HG02870 (cell line): ENCODE data around the gene KRT222.

Experiments used
- ATAC-seq: cut with Tn5 transposase; IDR thresholded peaks from one replicate; pipeline ENCODE4 v1.9.1; 2021; ENCODE audit warnings: mild to moderate bottlenecking, moderate library complexity; ENCODE audit not compliant: unreplicated experiment

KRT222 gene

GRCh38 chr17:40616592-40616991, 48.4 kb downstream of the KRT222 start:
- ATAC-seq = no peak

- ATAC-seq = no peak
These were observed 49.0 kb downstream of the KRT222 start for GRCh38 chr17:40615841-40616476.

- peak; percentile 67 for ATAC-seq
These were observed 49.7 kb downstream of the KRT222 start for GRCh38 chr17:40615068-40615840.

DNA sequence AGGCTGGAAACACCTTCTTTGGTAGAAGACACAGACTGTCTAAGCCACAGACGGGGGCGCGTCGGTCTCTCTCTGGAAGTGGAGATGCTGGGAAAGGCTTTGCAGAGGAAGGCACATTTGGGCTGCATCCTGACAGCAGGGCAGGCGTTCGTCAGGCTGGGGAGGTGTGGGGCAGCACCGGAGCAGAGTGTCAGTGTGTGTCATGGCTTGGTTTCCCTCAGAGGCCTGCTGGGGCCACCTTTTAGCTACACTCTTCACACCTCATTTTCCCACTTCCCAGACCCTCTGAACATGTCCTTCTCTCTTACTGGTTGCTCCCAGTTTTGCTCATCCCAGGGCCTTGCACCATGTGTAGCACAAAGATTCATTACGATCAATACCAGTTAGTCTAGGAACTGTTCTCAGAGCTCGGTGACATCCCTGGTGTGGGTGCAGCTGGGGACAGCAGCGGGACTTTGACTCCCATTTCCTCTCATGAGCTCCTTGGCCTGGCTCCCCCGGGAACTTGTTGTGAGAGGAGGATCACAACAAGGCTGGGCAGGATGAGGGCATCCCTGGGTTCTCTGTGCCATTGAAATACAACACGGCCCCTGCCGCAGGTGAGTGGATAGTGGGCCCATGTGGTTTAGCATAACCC, 50.4 kb downstream of the KRT222 start:
- no peak for ATAC-seq

DNA sequence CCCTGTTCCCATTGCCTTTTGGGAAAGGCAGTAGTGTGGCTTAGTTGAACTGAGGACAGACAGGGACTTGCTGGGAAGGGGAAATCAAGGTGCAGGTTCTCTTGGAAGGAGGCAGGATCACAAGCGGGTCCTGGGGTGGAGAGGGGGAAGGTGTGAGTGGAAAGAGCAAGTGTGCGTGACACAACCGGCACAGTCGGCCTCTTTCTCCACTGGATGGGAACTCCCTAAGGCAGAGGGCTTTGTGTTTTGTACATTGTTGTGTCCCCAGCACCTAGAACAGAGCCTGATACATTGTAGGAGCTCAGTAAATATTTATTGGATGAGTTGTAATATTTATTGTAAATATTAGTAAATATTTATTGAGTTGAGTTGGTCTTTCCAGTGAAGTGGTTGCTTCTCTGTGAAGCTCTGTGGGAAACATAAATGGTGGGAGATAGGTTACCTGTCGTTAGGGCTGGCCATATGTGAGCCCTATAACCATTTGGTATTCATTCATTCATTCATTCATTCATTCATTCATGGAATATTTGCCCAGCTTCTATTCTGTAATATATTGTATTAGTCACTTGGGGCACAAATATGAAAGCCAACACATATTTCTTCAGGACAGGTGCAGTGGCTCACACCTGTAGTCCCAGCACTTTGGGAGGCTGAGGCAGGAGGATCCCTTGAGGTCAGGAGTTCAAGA, 51.4 kb downstream of the KRT222 start:
- no peak for ATAC-seq

- ATAC-seq = no peak
These were observed 52.3 kb downstream of the KRT222 start for GRCh38 chr17:40612599-40613244.

DNA sequence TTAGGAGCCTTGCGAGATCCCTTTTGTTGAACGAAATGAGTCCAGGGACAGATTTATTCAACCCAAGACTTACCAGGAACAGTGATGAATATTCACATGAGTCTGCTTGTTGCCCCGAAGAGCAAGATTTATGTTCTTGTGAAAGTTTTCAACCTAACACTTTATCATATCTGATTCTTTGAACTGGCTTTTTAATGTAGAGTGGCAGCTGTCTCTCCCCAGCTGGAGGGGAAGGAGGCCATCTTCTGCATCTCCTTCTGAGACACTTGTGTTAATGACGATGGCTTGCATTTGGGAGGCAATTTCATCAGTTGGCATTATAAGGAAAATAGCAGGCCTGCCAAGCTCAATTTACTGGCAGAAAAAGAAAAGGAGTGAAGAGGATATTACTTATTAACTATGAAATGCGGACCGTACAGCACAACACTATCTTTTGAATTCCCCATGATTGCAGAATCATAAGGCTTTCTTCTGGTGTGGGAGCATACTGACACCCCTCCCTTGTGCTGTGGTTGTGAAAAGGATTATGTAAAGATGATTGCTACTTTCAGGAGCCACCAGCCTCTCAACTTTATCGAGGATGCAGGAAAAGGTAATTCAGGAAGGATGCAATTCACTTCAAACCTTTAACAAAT, 53.0 kb downstream of the KRT222 start:
- no peak for ATAC-seq

- ATAC-seq = no peak
These were observed 54.6 kb downstream of the KRT222 start for GRCh38 chr17:40610359-40610758.

- ATAC-seq = no peak
These were observed 56.9 kb downstream of the KRT222 start for GRCh38 chr17:40608061-40608581.

- ATAC-seq = no peak
These were observed 57.3 kb downstream of the KRT222 start for GRCh38 chr17:40607641-40608040.

DNA sequence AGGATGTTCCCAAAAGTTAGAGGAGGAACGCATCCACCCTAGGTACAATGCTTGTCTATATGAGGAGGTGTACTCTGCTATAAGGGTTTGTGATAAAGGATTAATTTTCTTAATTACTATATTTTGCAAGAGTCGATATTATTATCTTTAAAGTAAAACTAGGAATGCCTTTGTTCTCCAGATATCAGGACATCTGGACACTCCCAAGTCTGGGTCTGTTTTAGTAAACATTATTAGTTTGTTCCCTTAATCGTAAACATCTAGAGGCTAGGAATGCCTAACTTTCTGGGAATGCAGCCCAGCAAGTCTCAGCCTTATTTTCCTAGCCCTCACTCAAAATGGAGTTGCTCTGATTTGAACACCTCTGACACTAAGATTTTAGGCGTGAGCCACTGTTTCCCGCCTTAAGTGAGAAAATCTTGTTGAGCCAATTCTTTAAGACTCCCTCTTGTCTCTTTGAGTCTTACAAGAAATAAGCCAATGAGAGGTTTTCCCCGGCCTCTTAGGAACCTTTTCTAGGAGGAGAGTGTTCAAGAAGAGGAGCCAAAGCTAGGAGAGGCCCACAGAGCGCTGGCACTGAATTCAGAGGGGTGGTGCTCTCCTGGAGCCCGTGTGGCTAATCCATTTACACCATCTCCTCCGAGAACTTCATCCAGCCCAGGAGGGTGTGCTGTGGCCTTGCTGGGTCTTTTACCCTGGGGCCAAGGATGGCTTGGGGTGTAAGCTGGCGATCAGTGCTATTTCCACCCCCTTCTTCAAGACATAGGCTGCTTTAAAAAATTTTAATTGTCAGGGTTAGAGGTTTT, 58.2 kb downstream of the KRT222 start:
- ATAC-seq = no peak

DNA sequence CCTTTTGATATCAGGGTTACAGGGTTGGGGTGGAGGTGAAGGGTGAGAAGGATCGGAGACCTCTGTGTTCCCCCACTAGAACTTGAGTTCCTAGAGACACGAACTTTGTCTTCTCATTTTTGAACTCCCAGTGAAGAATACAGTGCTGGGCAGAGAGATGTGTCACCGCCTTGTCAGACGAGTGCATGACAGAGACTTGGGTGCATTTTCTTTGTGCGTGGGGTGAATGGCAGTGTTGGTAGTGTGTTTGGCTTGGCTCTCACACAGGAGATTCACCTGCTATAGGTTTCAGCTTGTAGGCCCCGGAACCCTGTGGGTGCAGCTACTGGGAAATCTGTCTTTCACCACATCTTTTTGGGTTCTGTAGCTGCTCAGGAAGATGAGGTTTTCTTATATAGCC, 59.7 kb downstream of the KRT222 start:
- no peak for ATAC-seq
